Smooth muscle cell (in vitro differentiated cells): Measurements from ENCODE around the gene PEX12. TPM values are rescaled to one million over a fixed set of nuclear protein-coding genes. Genes with fewer than 3 reads are reported as not detected.
"Not testable (repeated sequence)": the region's sequence is repeated elsewhere in the genome, so short reads cannot be mapped to it uniquely, and the experiment has no call there.

Experiments used
- DNase-seq: peaks from one replicate; lab custom pipeline; 2025; ENCODE audit not compliant: unreplicated experiment; lab: John Stamatoyannopoulos, UW
- H2AFZ ChIP-seq: fragments of 200-600 bp; sonication (generic); 2 replicates; pipeline ENCODE4 v1.6.0; 2016; ENCODE audit warnings: antibody characterized with exemption, low read depth, mild to moderate bottlenecking
- H3F3A ChIP-seq: fragments of 200-600 bp; sonication (generic); 2 replicates; pipeline ENCODE4 v1.6.0; 2017; ENCODE audit warnings: antibody characterized with exemption, low read depth
- H3K27ac ChIP-seq: fragments of 200-600 bp; sonication (generic); 2 replicates; pipeline ENCODE4 v1.5.1; 2016; ENCODE audit warnings: low read depth, mild to moderate bottlenecking
- H3K27me3 ChIP-seq: fragments of 200-600 bp; sonication (generic); 2 replicates; pipeline ENCODE4 v1.6.1; 2016; ENCODE audit warnings: low read depth, mild to moderate bottlenecking
- H3K36me3 ChIP-seq: fragments of 200-600 bp; sonication (generic); 2 replicates; pipeline ENCODE4 v1.5.1; 2016; ENCODE audit warnings: low read depth
- H3K4me1 ChIP-seq: fragments of 200-600 bp; sonication (generic); 2 replicates; pipeline ENCODE4 v1.5.1; 2016; ENCODE audit warnings: low read depth
- H3K4me2 ChIP-seq: fragments of 200-600 bp; sonication (generic); 2 replicates; pipeline ENCODE4 v1.6.0; 2016; ENCODE audit warnings: mild to moderate bottlenecking
- H3K4me3 ChIP-seq: fragments of 200-600 bp; sonication (generic); 2 replicates; pipeline ENCODE4 v1.5.1; 2016; ENCODE audit warnings: mild to moderate bottlenecking
- H3K79me2 ChIP-seq: fragments of 200-600 bp; sonication (generic); 2 replicates; pipeline ENCODE4 v1.6.0; 2016; ENCODE audit warnings: low read depth, mild to moderate bottlenecking
- H3K9ac ChIP-seq: fragments of 200-600 bp; sonication (generic); 2 replicates; pipeline ENCODE4 v1.6.0; 2016; ENCODE audit warnings: low read depth
- H3K9me3 ChIP-seq: fragments of 200-600 bp; sonication (generic); replicated peaks from 2 replicates; pipeline ENCODE4 v1.5.1; 2016; ENCODE audit warnings: low read depth
- H4K20me1 ChIP-seq: fragments of 200-600 bp; sonication (generic); 2 replicates; pipeline ENCODE4 v1.6.0; 2016; ENCODE audit warnings: low read depth
- CTCF ChIP-seq: fragments of 200-600 bp; sonication (generic); IDR thresholded peaks from 2 replicates; pipeline ENCODE4 v1.5.1; 2017; ENCODE audit warnings: borderline replicate concordance, mild to moderate bottlenecking, antibody characterized with exemption; ENCODE audit not compliant: insufficient read depth, poor library complexity, severe bottlenecking
- WGBS: methylation state at CpG from one replicate; pipeline ENCODE4 v1.1.7; 2016; ENCODE audit warnings: low lambda C conversion rate; 5-methylcytosine and 5-hydroxymethylcytosine counted together
- polyA plus RNA-seq: library from polyadenylated mRNA; unstranded; fragments of >200 nt; fragmentation: Nextera tagmentation; extraction: Ambion mirVana; gene quantifications from 2 replicates; pipeline ENCODE4 v1.2.1, GENCODE V29; 2016
- total RNA-seq: library from RNA; depleted of rRNA; stranded (reverse); fragments of >200 nt; gene quantifications from 2 replicates; pipeline ENCODE4 v1.2.3, GENCODE V29; 2014

PEX12 gene
- total and polyA plus RNA-seq, 2 experiments from 2014 or later: 2.8 to 8.6 TPM

GRCh38 chr17:35569405-35569804, 9.0 kb downstream of the PEX12 start:
- no peaks in the 10 kb centered on the region for H3K36me3 ChIP-seq
- WGBS: 93% methylated on average over 2 of the region's 2 CpGs
- no peaks in the 10 kb centered on the region for H3K9me3 ChIP-seq
- peak overlapping the region; percentile 93 for H3K4me2 ChIP-seq
- no peak overlapping the region for H2AFZ ChIP-seq
- H3K9ac ChIP-seq: no peak overlapping the region
- peaks cover 39% of the 10 kb centered on the region for H3K79me2 ChIP-seq
- H3K4me3 ChIP-seq: no peak overlapping the region
- TF ChIP-seq CTCF: no peak
- peaks cover 14% of the 10 kb centered on the region for H3K4me1 ChIP-seq
- no peak for DNase-seq
- peaks cover 21% of the 10 kb centered on the region for H3K27me3 ChIP-seq
- H3K27ac ChIP-seq: no peak overlapping the region
- H3F3A ChIP-seq: peaks cover 7% of the 10 kb centered on the region
- no peaks in the 10 kb centered on the region for H4K20me1 ChIP-seq

DNA sequence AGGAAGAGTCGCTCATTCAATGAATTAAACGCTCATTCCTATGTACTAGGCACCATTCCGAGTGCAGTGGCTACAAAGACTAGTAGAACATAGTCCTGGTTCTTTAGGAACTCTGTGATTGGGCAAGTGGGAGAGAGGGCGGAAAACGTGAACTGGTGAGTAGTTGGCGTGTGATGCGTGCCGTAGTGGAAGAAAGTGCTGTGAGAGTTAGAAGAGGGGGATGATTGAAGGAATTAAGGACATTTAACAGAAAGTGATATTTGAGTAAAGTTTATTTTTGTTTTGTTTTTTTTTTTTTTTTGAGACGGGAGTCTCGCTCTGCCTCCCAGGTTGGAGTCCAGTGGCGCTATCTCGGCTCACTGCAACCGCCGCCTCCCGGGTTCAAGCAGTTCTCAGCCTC, 9.8 kb downstream of the PEX12 start:
- H3F3A ChIP-seq: peaks cover 2% of the 10 kb centered on the region
- peaks cover 14% of the 10 kb centered on the region for H3K4me1 ChIP-seq
- no peaks in the 10 kb centered on the region for H3K9me3 ChIP-seq
- H2AFZ ChIP-seq: peak overlapping the region; percentile 68
- no peak for DNase-seq
- no peaks in the 10 kb centered on the region for H4K20me1 ChIP-seq
- peaks cover 39% of the 10 kb centered on the region for H3K79me2 ChIP-seq
- H3K9ac ChIP-seq: peak overlapping the region; percentile 92
- H3K27ac ChIP-seq: peak overlapping the region; percentile 83
- no peak for TF ChIP-seq CTCF
- no peaks in the 10 kb centered on the region for H3K36me3 ChIP-seq
- WGBS: 33% methylated on average over 15 of the region's 15 CpGs
- peak overlapping the region; percentile 93 for H3K4me2 ChIP-seq
- peaks cover 24% of the 10 kb centered on the region for H3K27me3 ChIP-seq
- H3K4me3 ChIP-seq: peak overlapping the region; percentile 80

DNA sequence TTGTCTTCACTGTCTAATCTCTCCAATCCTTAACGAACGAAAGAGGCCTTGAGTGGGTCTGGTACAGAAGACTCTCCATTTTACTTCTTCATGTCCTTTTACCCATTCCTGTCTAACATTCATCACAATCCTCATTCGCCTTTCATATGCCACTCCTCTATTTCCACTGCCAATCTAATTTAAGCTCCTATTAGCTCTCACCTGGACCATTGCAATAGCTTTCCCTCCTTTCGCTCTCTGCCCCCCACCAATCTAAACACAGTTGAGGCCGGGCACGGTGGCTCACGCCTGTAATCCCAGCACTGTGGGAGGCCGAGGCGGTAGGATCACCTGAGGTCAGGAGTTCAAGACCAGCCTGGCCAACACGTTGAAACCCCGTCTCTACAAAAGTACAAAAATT, 11.4 kb downstream of the PEX12 start:
- H3K9ac ChIP-seq: no peak overlapping the region
- 83% methylated on average over 11 of the region's 11 CpGs for whole genome bisulfite sequencing
- H3K36me3 ChIP-seq: no peaks in the 10 kb centered on the region
- peak overlapping the region; percentile 85 for H3K4me2 ChIP-seq
- DNase-seq: no peak
- peaks cover 14% of the 10 kb centered on the region for H3K4me1 ChIP-seq
- peaks cover 37% of the 10 kb centered on the region for H3K79me2 ChIP-seq
- no peaks in the 10 kb centered on the region for H3K9me3 ChIP-seq
- peaks cover 24% of the 10 kb centered on the region for H3K27me3 ChIP-seq
- no peak overlapping the region for H2AFZ ChIP-seq
- H3K27ac ChIP-seq: no peak overlapping the region
- no peak for TF ChIP-seq CTCF
- H4K20me1 ChIP-seq: no peaks in the 10 kb centered on the region
- H3K4me3 ChIP-seq: peak overlapping the region; percentile 80
- no peaks in the 10 kb centered on the region for H3F3A ChIP-seq

DNA sequence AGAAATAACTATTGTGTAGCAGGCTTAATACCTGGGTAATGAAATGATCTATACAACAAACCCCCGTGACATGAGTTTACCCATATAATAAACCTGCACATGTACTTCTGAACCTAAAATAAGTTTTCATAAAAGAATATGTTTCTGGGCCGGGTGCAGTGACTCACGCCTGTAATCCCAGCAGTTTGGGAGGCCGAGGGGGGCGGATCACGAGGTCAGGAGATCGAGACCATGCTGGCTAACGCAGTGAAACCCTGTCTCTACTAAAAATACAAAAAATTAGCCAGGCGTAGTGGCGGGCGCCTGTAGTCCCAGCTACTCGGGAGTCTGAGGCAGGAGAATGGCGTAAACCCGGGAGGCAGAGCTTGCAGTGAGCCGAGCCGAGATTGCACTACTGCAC, 15.2 kb downstream of the PEX12 start:
- H3K79me2 ChIP-seq, H3K4me2 ChIP-seq, H4K20me1 ChIP-seq, H3K9ac ChIP-seq, DNase-seq, H3K36me3 ChIP-seq, H3K4me3 ChIP-seq, H3F3A ChIP-seq, H2AFZ ChIP-seq, H3K9me3 ChIP-seq, H3K27ac ChIP-seq, H3K4me1 ChIP-seq: not testable (repeated sequence)
- peaks cover 33% of the 10 kb centered on the region for H3K27me3 ChIP-seq
- WGBS: 91% methylated on average over 16 of the region's 16 CpGs
